Keratinocyte (primary cell): Measurements from ENCODE around the gene RFX3. TPM values are rescaled to one million over a fixed set of nuclear protein-coding genes. Genes with fewer than 3 reads are reported as not detected.

Experiments
- DNase-seq: peaks from one replicate; pipeline ENCODE4 v3.0.0-alpha.2; 2011; ENCODE audit warnings: low read depth, missing footprints, low spot score
- FAIRE-seq: peaks from 2 replicates; lab custom pipeline; 2011; peaks lifted over from hg19 to GRCh38; lab: Jason Lieb, UNC
- H2AFZ ChIP-seq: 2 replicates; pipeline ENCODE4 v1.6.0; 2012; ENCODE audit warnings: low read length, control low read depth, inconsistent platforms; ENCODE audit not compliant: control insufficient read depth
- H3K27ac ChIP-seq: 2 replicates; pipeline ENCODE4 v1.5.1; 2011; ENCODE audit warnings: low read length; ENCODE audit not compliant: control insufficient read depth, insufficient read depth
- H3K27me3 ChIP-seq: 3 replicates; pipeline ENCODE4 v1.6.0; 2011; ENCODE audit warnings: low read length; ENCODE audit not compliant: control insufficient read depth, insufficient read depth; ENCODE audit errors: extremely low read depth
- H3K36me3 ChIP-seq, 2 experiments: 2 replicates in 1 of 2; 3 replicates in 1 of 2; pipeline ENCODE4 v1.5.1; 2011; ENCODE audit warnings: low read length in 2 of 2, mild to moderate bottlenecking in 1 of 2; ENCODE audit not compliant: control insufficient read depth in 2 of 2, insufficient read depth in 2 of 2; ENCODE audit errors: extremely low read depth in 1 of 2
- H3K4me1 ChIP-seq: 3 replicates; pipeline ENCODE4 v1.5.1; 2011; ENCODE audit warnings: low read length; ENCODE audit not compliant: control insufficient read depth, insufficient read depth; ENCODE audit errors: extremely low read depth
- H3K4me2 ChIP-seq: 3 replicates; pipeline ENCODE4 v1.6.0; 2011; ENCODE audit warnings: low read depth, low read length; ENCODE audit not compliant: control insufficient read depth, insufficient read depth; ENCODE audit errors: extremely low read depth
- H3K4me3 ChIP-seq, 3 experiments: fragments of 200-600 bp in 1 of 3; sonication (generic) in 1 of 3; 2 replicates in 2 of 3; 3 replicates in 1 of 3; pipeline ENCODE4 v1.5.1; 2011 to 2016; ENCODE audit warnings: low read length in 3 of 3, mild to moderate bottlenecking in 3 of 3, control low read depth in 2 of 3, inconsistent platforms in 1 of 3, low read depth in 1 of 3, mixed read lengths in 1 of 3, mixed run types in 1 of 3, moderate library complexity in 1 of 3; ENCODE audit not compliant: control insufficient read depth in 2 of 3, insufficient read depth in 2 of 3; ENCODE audit errors: extremely low read depth in 1 of 3
- H3K79me2 ChIP-seq: 2 replicates; pipeline ENCODE4 v1.6.0; 2012; ENCODE audit warnings: low read length; ENCODE audit not compliant: control insufficient read depth, insufficient read depth
- H3K9ac ChIP-seq: 3 replicates; pipeline ENCODE4 v1.6.0; 2011; ENCODE audit warnings: low read length; ENCODE audit not compliant: control insufficient read depth, insufficient read depth; ENCODE audit errors: extremely low read depth
- H3K9me1 ChIP-seq: 3 replicates; pipeline ENCODE4 v1.6.0; 2011; ENCODE audit warnings: low read length; ENCODE audit not compliant: control insufficient read depth, insufficient read depth; ENCODE audit errors: extremely low read depth
- H3K9me3 ChIP-seq: 2 replicates; pipeline ENCODE4 v1.5.1; 2012; ENCODE audit warnings: low read depth, low read length; ENCODE audit not compliant: control insufficient read depth
- H4K20me1 ChIP-seq: 3 replicates; pipeline ENCODE4 v1.6.0; 2011; ENCODE audit warnings: low read length; ENCODE audit not compliant: control insufficient read depth, insufficient read depth; ENCODE audit errors: extremely low read depth
- CTCF ChIP-seq, 3 experiments: IDR thresholded peaks in 1 of 3; conservative IDR thresholded peaks in 1 of 3; optimal IDR thresholded peaks in 1 of 3; 2 replicates in 2 of 3; 3 replicates in 1 of 3; pipeline versions ENCODE3 to v1.5.1; 2011; ENCODE audit warnings: low read length in 3 of 3, mild to moderate bottlenecking in 3 of 3, moderate library complexity in 2 of 3, control low read depth in 1 of 3, inconsistent platforms in 1 of 3; ENCODE audit not compliant: insufficient read depth in 2 of 3; ENCODE audit errors: extremely low read depth in 1 of 3
- EZH2 ChIP-seq: IDR thresholded peaks from one replicate; pipeline ENCODE4 v1.6.1; 2012; ENCODE audit warnings: inconsistent platforms, mild to moderate bottlenecking, low read length, moderate library complexity
- dilution Hi-C: fragments of 300-500 bp; cut with MboI; formaldehyde crosslinking; loops from one replicate; pipeline ENCODE4 v1.7.0; 2020; ENCODE audit warnings: low sequenced_read_pairs; ENCODE audit not compliant: extremely low pct_ligation_motif_present
- polyA plus RNA-seq, 5 experiments: library from polyadenylated mRNA; depleted of rRNA in 3 of 5; stranded (reverse) in 3 of 5; stranded (forward) in 1 of 5; unstranded in 1 of 5; fragments of >200 nt; gene quantifications; 1 replicate in 1 of 5; 2 replicates in 3 of 5; 3 replicates in 1 of 5; pipeline versions ENCODE4 v1.2.1 to v1.2.3, GENCODE V29; 2011 to 2012; ENCODE audit warnings: missing spikeins in 2 of 5, low read depth in 1 of 5, low replicate concordance in 1 of 5

RFX3 gene
- polyA plus RNA-seq, 1 donor (not counting 4 experiments of a cell fraction or from before 2014, with no cell fraction given) = 1.8 TPM

DNA sequence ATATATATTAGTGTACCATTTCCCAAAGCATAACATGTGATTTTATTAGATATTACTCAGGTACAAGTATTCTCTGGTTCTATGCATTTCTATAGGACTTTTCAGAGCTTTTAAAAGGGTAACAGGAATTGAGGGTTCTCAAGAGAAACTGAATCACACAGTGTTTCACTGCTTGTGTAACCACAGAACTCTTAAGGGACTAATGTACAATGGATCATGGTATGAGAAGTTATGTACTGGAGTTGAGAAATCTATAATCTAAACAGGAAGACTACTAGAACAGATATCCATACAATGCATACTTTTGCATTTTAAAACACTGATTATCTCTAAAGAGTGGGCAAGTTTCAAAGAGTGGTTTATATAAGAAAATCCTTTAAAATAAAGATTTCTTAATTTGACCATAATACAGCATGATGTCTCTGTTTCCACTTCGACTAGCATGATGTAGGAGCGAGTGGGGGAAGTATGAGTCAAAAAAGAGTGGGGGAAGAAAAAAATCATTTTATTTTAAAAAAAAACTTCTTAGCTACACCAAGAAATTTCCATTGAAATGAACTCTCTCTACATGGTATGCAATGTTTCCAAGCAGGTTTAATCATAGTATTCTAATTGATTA is 183.5 kb downstream of the RFX3 start:
- Histone ChIP-seq H3K9me1 (no peaks in the 10 kb centered on the region), H3K4me3 (no peak overlapping the region), H4K20me1 (no peaks in the 10 kb centered on the region), H3K4me1 (peaks cover 5% of the 10 kb centered on the region), H3K4me2 (no peak overlapping the region), H3K79me2 (no peaks in the 10 kb centered on the region), H3K27me3 (no peaks in the 10 kb centered on the region), H3K27ac (no peak overlapping the region), H3K36me3 (no peaks in the 10 kb centered on the region), H3K9ac (no peak overlapping the region), H3K9me3 (no peaks in the 10 kb centered on the region), H2AFZ (no peak overlapping the region)
- FAIRE-seq (no peak), DNase-seq (no peak)
- TF ChIP-seq CTCF (optimal IDR thresholded peaks at IDR 0.05 in 1 of 3, IDR thresholded peaks at IDR 0.05 in 1 of 3, conservative IDR thresholded peaks at IDR 0.05 in 1 of 3; ENCODE audit: extremely low read depth in 1 of 3, insufficient read depth in 2 of 3, low read length in 3 of 3) (no peak), EZH2 (no peak)
- dilution Hi-C loops = no loop called here

- no peak for DNase-seq
- Histone ChIP-seq H3K9me1 (no peaks in the 10 kb centered on the region), H3K79me2 (no peaks in the 10 kb centered on the region), H4K20me1 (no peaks in the 10 kb centered on the region), H3K4me2 (no peak overlapping the region), H3K9ac (no peak overlapping the region), H3K4me3 (no peak overlapping the region), H3K9me3 (no peaks in the 10 kb centered on the region), H3K36me3 (no peaks in the 10 kb centered on the region), H3K27me3 (no peaks in the 10 kb centered on the region), H3K4me1 (peaks cover 5% of the 10 kb centered on the region), H3K27ac (no peak overlapping the region), H2AFZ (peak overlapping the region; percentile 91)
- dilution Hi-C loops = no loop called here
- no peak for TF ChIP-seq EZH2
- TF ChIP-seq CTCF (optimal IDR thresholded peaks at IDR 0.05 in 1 of 3, IDR thresholded peaks at IDR 0.05 in 1 of 3, conservative IDR thresholded peaks at IDR 0.05 in 1 of 3; ENCODE audit: extremely low read depth in 1 of 3, insufficient read depth in 2 of 3, low read length in 3 of 3) = no peak
- peak; percentile 48 for FAIRE-seq
Measured at GRCh38 chr9:3337515-3338225, 188.1 kb downstream of the RFX3 start.
